GM19324 (cell line): Measurements from ENCODE around the gene AATK.

Experiments
- ATAC-seq: cut with Tn5 transposase; IDR thresholded peaks from one replicate; pipeline ENCODE4 v1.9.1; 2021; ENCODE audit warnings: mild to moderate bottlenecking, moderate library complexity; ENCODE audit not compliant: unreplicated experiment, low FRiP score

The AATK gene

DNA sequence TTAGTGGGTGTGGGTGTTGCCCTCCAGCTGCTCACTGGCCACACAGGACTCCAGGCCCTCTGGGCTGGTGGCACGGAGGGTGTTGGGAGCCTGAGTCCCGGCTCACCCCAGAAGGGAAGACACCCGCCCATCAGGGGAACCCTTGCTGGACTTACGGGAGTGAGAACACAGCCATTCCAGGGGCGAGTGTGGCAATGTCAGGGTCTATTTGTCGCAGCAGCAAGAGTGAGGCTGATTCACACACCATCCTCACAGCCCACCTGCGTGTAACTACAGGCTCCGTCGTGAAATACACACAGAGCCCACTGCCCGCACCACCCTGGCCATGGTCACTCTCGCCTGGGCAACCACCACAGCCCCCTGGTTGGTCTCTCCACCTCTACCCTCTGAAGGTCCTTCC lies 17.8 kb upstream of the AATK start:
- no peak for ATAC-seq

DNA sequence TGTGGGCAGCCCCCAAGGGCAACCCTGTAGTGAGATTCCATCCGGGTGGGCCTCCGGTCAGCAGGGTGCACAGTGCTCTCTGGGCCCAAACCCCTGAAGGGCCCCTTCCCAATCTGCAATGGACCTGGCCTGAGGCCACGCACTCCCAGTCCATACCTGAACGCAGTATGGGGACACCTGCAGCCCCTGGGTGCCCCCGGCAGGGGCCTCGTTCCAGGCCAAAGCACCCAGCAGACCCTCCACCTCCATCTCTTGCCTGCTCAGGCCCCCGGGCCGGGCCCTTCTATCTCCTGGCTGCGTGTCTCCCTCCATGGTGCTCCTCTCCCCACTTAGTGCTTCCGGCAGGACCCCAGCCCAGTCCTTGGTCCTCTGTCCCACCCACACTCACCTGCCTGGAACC lies 17.3 kb upstream of the AATK start:
- no peak for ATAC-seq

DNA sequence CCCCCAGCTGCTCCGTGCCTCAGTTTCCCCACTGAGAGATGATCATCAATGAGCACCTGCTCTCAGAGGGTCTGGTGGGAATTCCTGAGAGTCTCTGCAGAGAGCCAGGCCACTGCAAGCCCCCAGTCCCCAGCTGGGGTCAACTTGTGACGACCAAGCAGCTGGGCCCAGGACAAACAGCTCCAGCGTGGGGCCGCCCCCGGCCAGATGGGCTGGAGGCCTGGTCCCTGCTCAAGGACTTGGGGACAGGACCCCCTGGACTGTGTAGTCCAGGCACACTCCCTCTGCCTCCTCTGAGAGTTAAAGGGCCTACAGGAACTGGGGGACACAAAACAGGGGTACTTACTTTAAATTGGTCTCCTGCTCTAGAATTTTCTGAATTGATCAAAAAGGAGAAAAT lies 16.6 kb upstream of the AATK start:
- ATAC-seq: no peak

DNA sequence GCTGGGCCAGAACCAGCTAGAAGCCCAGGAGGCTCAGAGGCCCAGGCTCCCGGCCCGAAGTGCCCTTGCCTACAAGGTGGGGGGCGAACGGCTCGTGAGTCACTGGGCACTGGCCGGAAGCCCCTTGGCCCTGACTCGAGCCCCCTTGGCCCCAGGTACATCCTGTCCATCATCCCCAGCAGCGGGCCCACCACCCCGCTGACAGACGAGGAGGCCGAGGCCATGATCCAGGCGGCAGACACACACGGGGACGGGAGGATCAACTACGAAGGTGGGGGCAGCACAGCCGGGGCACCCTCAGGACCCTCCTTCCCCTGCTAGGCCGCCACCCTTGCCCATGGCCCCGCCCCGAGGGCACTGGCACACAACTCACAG lies 15.8 kb upstream of the AATK start:
- no peak for ATAC-seq

DNA sequence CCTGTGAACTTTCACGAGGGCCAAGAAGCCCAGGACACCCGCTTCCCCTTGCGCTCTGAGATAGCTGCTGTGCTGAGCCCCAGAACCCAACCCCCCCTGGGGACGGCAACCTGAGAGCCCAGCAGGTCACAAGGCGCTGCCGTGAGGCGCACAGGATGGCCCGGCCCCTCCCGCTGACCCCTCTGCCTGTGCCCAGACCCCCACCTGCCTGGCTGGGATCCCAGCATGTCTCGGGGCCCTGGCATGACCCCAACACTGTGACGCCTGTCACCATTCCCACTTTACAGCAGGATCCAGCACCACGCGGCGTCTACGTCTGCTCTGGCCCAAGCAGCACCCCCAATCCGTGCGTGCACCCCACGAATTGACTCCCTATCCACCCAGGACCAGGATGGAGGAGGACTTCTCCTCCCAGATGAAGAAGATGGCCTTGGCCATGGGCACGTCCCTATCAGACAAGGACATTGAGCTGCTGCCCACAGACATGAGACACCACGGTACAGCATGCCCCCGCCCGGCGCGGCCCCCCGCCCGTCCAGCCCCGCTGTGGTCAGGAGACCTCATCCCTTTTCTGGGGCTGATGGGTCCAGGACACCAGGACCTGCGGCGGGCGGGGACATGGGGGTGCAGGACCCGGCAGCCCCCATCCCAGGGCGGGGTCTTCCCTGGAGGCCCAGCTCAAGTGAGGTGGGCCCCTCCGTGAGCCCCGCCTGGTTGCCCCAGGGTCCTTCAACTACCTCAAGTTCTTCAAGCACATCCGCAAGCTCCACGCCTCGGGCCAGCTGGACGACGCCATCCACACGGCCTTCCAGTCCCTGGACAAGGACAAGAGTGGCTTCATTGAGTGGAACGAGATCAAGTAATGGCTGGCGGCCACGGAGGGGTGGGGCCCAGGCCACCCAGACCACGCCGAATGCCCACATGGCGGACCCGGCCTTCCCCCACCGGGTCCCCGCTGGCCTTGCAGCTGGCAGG lies 15.1 kb upstream of the AATK start:
- no peak for ATAC-seq

DNA sequence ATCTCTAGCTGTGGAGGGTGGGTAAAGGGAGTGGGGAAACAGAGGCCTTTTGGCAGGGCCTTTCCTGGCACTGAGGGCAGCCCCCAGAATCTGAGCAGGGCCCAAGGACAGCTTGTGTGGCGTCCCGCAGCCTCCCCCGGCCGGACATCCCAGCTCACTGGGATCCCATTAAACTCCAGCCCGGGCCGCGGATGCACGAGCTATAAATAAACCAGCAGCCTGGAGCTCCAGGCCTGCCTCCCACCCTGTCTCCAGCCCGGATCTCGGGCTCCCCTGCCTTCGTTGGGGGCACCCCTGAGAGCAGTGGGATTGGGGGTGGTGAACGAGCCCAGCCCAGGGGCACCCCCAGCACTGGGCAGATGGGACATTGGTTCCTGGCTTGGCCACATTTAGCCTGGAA lies 13.8 kb upstream of the AATK start:
- no peak for ATAC-seq

DNA sequence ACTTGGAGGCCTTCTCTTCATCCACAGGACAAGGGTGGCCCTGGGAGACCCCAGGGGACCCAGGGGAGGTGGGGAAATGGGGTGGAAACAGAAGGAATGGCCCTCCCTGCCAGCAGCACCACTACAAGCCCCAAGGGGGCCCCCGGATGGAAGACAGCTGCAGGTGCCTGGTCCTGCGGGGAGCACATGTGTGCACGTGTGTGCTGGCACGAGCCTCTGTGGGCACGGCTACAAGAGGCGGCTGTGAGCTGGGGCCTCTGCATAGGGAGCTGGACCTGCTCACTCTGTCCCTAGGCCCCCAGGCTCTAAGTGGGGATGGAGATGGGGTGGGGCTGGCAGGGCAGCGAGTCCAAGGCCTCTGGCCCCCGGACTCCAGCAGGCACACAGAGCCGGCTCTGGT lies 13.2 kb upstream of the AATK start:
- ATAC-seq: no peak

DNA sequence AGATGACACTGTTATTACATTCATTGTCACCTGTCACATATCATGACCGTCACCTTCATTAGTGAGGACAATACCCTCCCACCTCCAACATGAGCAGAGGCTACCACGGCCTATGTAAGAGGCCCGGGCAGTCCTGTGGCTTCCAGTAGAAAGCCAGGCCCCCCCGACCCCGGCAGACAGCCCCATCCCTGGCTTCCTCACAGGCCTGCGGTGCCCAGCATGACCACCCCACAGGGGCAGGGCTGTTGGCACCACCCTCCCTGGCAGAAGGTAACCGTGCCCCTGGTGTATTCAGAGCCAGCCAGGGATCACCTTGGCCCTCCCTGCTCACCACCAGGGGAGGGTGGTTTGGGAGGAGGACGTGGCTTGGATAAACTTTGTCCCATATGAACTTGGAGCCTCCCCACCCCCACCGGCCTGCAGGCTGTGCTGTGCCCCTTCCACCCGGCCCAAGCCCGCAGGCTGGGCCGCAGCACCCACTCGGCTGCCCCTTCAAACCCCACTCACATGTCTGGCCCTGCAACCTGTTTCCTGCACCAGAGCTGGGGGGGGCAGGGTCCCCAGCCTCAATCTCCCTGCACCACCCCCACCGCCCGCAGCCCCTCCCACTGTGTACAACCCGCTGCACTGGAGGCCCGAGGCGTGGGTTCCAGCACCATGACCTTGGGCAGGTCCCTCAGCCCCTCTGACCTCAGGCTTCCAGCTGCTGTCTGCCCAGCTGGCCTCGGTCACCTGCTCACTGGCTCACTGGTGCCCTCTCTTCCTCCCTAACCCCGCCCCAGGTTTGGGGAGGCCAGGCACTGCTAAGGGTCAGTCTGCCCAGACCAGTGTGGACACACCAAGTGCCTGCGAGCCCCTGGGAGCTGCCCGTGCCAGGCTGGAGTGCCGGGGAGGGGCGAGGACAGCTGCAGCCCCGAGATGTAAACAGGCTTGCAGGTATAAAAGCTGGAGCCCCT lies 12.4 kb upstream of the AATK start:
- ATAC-seq: no peak

DNA sequence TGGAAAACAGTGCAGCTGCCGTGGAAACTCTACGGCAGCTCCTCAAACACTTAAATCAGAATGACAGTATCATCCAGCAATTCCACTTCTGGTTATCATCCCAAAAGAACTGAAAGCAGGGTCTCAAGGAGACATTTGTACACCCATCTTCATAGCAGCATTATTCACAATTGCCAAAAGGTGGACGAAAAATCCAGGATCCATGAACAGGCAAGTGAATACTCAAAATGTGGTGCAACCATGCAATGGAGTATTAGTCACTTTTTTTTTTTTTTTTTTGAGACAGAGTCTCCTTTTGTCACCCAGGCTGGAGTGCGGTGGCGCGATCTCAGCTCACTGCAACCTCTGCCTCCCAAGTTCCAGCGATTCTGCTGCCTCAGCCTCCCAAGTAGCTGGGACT lies 10.6 kb upstream of the AATK start:
- ATAC-seq: no peak

DNA sequence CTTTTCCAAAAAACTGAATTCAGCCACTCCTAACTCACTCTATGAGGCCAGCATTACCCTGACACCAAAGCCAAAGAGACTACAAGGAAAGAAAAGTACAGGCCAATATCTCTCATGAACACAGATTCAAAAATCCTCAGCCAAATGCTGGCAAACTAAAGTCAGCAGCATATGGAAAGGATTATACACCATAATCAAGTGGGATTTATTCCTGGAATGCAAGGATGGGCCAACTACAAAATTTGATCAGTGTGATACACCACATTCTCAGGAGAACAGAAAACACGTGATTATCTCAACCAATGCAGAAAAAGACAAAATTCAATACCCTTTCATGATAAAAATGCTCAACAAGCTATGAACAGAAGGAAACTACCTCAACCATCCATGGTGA lies 7.7 kb upstream of the AATK start:
- no peak for ATAC-seq

DNA sequence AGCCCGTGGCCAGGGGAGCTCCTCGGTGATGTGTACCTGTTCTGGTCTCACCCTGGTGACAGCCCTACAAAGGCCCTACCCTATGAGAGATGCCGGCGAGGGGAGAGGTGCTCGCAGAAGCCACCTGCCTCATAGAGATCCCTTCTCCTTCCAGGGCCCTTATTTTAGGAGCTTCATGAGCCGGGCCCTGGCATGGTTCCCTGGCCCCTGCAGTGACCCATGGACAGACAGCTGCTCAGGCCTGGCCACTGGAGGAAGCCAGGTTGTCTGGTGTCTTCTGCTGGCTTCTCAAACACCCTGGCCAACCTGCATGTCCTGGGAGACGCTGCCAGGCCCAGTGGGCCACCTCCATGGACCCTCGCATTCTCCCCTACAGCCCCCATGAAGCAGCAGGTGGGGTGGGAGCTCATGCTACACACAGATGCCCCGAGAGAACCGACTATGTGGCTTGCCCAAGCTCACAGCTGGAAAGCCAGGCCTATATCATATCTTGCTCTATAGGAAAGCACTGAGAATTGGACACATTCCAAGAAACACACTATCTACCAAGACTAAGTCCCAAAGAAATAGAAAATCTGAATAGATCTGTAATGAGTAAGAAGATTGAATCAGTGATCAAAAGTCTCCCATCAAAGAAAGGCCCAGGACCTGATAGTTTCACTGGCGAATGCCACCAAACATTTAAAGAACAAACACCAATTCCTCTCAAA lies 7.2 kb upstream of the AATK start:
- no peak for ATAC-seq

DNA sequence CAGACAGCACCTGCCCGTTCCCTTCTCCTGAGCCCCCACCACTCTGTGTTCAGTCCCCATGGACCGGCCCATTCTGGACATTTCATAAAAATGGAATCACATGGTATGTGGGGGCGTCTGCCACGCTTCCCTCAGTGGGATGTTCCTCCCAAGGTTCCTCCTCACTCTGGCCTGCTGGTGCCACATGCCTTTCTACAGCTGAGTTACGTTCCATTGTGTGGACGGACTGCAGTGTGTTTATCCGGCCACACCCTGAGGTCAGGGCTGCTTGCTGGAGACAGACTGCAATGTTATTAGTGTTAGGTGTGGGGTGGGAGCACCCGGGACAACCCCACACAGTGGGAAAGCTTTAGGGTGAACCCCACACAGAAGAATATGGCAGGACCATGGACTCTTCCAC lies 5.9 kb upstream of the AATK start:
- no peak for ATAC-seq

DNA sequence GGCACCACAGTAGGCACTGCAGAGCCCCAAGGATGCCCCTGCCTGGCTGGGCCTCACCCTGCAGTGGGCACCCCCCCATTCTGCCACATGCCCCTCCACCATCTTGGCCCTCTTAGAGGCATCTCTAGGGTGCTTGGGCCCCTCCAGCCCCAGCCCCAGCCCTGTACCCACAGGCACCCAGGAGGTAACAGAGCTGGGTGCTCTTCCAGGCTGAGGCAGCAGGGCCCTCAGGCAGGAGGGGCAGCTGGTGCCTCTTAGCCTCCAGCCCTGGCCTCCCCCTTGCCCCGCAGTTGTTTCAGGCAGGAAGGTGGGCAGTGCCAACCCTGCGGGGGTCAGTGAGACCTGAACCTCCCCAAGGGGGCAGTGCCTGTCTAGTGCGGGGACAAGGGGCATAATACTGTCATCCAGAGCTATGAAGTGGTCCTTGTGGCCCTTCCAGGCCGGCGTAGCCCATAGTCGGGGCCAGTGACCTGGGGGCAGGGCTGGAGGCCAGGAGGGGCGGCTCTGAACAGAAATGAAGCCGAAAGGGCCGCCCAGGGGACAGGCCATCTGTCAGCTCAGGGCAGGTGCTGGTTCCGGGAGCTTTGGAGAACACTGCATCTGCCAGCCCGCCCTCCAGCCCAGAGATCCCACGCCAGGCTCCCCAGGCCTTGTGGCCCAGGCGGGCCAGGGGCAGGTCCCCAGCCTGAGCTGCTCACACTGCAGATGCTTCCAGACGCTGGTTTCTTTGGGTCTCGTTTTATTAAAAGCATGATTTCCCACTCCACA lies 4.9 kb upstream of the AATK start:
- ATAC-seq: no peak

DNA sequence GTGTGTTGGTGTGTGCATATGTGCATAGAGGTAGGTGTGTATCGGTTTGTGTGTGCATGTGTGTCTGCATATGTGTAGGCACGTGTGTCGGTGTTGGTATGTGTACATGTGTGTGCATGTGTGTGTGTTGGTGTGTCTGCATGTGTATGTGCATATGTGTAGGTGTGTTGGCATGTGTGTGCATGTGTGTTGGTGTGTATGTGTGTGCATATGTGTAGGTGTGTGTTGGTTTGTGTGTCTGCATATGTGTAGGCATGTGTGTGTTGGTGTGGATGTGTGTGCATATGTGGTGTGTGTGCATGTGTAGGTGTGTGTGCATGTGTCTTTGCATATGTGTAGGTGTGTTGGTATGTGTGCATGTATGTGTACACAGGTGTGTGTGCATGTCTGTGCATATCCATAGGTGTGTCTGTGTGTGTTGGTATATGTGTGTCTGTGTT lies 3.9 kb upstream of the AATK start:
- ATAC-seq: no peak

DNA sequence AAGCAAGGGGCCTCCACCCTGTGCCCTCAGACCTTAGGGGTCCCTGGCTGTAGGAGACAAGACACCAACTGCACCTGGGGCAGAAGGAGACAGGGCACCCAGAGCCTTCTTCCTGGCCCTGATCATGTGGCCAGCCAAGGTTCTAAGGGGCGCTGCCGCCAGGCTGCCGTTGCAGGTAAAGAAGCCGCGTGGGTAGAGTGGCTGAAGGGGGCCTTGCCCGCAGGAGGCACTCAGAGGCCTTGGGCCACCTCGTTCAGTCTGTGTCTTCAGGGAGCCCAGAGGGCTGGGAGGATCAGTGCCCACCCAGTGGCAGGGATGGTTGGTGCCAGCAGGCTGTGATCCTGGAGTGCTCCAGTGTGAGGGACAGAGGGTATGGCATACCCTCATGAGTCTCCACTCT lies 1.6 kb upstream of the AATK start:
- ATAC-seq: no peak

DNA sequence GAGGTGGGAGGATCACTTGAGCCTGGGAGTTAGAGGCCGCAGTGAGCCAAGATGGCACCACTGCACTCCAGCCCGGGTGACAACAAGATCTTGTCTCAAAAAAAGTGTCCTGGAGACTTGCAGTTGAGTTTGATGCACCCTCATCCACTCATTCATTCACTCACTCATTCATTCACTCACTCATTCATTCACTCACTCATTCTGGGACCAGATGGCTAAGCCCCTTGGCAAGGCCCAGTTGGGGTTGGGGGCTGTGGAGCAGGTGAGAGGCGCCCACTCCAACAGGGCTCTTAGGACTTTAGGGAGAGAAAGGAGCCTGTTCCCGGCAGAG lies 1.1 kb upstream of the AATK start:
- ATAC-seq: no peak

DNA sequence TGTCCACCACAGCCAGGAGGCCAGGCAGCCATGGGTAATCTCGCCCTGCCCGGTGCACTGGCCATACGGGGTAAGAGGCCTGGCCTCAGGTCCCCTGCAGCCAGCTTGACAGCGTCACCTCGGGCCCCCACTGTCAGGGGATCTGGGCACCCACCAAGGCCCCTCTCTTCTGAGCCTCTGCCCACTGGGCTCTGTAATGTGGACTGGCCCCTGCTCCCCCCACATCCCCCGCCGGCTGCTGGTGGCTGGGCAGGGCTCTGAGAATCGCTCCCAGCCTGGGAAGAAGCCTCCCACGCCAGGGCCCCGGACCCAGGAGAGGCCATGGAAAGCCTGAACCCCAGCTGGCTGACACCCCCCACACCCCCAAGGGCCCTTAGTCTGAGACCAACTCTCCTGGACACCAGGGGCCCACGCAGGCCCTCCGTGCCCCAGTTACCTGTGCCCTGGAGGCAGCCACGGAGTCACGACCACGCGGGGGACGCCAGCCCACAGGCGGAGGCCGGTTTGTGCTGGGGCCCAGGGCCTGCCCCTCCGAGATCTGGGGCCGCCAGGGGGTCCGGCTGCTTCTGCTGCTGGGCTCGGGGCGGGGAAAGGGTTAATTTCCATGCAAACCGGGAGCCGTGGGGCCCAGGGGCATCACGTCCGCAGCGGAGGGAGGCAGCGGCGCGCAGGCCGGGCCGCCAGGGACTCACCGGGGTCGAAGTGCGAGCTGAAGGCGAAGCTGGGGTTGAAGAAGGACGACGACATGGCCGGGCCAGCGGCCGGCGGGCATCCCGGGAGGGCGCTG lies 582 bp downstream of the AATK start, which contains the start of gene PVALEF:
Gene PVALEF, plus strand, starts transcription at position 262 of the 787 bp plus-strand sequence. CDS start 15,720 bp downstream, outside the sequence.
- ATAC-seq: no peak

DNA sequence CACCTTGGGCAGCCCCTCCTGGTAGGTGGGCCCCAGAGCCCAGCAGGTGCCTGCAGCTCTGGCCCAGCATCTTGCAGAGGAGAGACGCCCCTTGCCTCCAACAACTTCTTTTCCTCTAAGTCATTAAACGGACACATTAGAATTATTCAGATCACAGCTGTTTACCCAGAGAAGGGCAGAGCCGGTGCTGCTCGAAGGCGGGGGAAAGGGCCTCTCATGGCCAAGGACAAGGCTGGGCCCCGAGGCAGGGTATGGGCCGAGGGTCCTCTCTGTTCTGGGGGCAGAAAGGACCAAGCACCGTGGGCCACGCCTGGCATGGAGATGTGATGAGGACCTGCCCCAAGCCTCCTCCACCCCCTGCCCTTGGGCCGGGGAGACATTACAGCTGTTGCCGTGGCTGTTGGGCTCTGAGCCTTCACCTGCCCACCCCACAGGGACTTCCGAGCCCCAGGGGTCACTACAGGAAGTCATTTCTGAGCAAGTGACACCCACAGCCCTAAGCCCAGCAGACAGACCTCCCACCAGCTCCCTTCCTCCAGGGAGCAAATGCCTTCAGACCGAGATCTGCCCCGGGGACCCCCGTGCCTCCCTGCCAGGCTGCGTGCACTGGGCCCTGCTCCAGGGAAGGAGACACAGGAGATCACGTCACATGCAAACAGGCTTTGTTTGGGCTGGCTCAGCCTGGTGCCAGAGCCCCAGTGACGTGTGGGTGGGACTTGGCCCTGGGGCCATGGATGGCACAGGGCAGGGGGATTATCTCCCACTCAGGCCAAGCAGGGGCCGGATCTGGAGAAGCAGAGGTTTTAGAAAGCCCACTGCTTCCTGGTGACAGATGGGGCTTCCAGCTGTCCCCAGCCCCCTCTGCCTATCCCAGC lies 1.4 kb downstream of the AATK start:
- ATAC-seq: no peak
